ENCODE measurements around the gene POLR2E. TPM values are rescaled to one million over a fixed set of nuclear protein-coding genes. Genes with fewer than 3 reads are reported as not detected.

The POLR2E gene
- total RNA-seq, 1 experiment from 2014 or later: 237 TPM

DNA sequence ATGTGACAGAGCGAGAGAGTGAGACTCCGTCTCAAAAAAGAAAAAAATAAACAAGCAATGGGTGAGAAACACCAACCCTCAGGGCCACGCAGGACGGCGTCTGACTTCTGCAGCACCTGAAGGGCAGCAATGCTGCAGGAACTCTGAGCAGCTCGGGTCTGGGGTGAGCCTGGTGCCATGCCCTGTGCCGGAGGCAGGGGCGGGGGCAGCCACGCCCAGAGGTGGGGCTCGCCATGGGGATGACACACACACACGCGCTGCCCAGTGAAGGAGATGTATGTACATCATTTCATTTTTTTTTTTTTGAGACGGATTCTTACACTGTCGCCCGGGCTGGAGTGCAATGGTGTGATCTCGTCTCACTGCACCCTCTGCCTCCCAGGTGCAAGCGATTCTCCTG is 32.9 kb upstream of the POLR2E start:
- peaks cover 50% of the 10 kb centered on the region; the same call in 1 of the 2 replicates for H3F3A ChIP-seq (ENCODE audit: insufficient read depth, low read depth)
- H2AFZ ChIP-seq: no peak overlapping the region
- no peak for DNase-seq
- no peak overlapping the region for H3K4me3 ChIP-seq
- no peak for TF ChIP-seq EZH2 (IDR thresholded peaks at IDR 0.05; ENCODE audit: low read depth)
- TF ChIP-seq, protein P1, sequence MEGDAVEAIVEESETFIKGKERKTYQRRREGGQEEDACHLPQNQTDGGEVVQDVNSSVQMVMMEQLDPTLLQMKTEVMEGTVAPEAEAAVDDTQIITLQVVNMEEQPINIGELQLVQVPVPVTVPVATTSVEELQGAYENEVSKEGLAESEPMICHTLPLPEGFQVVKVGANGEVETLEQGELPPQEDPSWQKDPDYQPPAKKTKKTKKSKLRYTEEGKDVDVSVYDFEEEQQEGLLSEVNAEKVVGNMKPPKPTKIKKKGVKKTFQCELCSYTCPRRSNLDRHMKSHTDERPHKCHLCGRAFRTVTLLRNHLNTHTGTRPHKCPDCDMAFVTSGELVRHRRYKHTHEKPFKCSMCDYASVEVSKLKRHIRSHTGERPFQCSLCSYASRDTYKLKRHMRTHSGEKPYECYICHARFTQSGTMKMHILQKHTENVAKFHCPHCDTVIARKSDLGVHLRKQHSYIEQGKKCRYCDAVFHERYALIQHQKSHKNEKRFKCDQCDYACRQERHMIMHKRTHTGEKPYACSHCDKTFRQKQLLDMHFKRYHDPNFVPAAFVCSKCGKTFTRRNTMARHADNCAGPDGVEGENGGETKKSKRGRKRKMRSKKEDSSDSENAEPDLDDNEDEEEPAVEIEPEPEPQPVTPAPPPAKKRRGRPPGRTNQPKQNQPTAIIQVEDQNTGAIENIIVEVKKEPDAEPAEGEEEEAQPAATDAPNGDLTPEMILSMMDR (conservative IDR thresholded peaks at IDR 0.05): no peak
- H3K27ac ChIP-seq: no peak overlapping the region
- H3K9me2 ChIP-seq (ENCODE audit: insufficient read depth): no peaks in the 10 kb centered on the region
- 0 out of 2 replicates have a peak, but pooled peaks cover 6% of the 10 kb centered on the region for H3K79me2 ChIP-seq (ENCODE audit: low read depth)
- no TSS peak for BruUV-seq (replicated peaks)
- H3K36me3 ChIP-seq (ENCODE audit: low read depth): no peaks in the 10 kb centered on the region
- H3K27me3 ChIP-seq (ENCODE audit: insufficient read depth, low read depth): no peaks in the 10 kb centered on the region
- intact Hi-C loops (cut with micrococcal nuclease; ENCODE audit: unreplicated experiment): no loop called here
- no peak overlapping the region for H3K4me2 ChIP-seq
- peaks cover 42% of the 10 kb centered on the region for H4K20me1 ChIP-seq (ENCODE audit: insufficient read depth)
- H3K9me3 ChIP-seq (ENCODE audit: insufficient read depth, low read depth): no peaks in the 10 kb centered on the region
- CTCF ChIA-PET: no interaction called here
- POLR2A ChIA-PET (ENCODE audit: unreplicated experiment): no interaction called here
- H3K4me1 ChIP-seq (replicated peaks; ENCODE audit: insufficient read depth): no peaks in the 10 kb centered on the region

DNA sequence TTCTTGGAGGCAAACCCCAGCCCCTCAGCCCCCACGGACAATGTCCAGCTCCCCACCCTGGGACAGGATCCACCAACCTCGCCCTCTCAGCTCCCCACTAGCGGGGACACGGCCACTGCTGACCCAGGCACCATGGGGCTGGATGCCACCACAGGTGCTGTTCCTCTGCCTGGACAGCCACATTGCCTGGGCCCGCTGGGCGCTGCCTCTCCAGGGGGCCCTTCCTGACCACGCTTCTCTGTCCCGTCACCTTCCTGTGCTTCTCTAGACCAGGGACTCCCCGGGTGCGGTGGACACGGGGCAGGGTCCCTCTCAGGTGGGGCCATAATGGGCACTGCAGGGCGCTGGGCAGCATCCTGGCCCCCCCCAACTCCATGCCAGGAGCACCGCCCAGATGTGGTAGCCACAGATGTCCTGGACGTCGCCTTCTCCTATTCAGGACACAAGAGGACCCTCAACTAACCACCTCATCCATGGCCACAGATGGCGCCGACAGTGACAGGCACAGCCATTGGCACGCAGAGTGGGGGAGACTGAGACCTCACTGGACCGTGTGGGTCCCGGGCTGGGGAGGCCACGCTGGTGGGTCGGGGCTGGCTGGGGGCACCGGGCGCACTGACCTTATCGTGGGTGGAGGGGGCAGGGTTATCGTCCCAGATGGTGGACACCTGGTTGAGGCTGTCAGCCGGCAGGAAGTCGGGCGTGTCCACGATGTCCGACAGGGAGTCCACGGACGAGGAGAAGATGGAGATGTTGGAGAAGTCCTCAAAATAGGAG is 32.0 kb upstream of the POLR2E start:
- Histone ChIP-seq H4K20me1 (ENCODE audit: insufficient read depth) (peaks cover 46% of the 10 kb centered on the region), H3K9me3 (ENCODE audit: insufficient read depth, low read depth) (no peaks in the 10 kb centered on the region), H2AFZ (no peak overlapping the region), H3K4me2 (no peak overlapping the region), H3K36me3 (ENCODE audit: low read depth) (peaks cover 4% of the 10 kb centered on the region; the same call in 1 of the 2 replicates), H3K27me3 (ENCODE audit: insufficient read depth, low read depth) (no peaks in the 10 kb centered on the region), H3F3A (ENCODE audit: insufficient read depth, low read depth) (peaks cover 54% of the 10 kb centered on the region; the same call in 1 of the 2 replicates), H3K79me2 (ENCODE audit: low read depth) (0 out of 2 replicates have a peak, but pooled peaks cover 4% of the 10 kb centered on the region), H3K9me2 (ENCODE audit: insufficient read depth) (no peaks in the 10 kb centered on the region), H3K4me3 (no peak overlapping the region), H3K4me1 (replicated peaks; ENCODE audit: insufficient read depth) (no peaks in the 10 kb centered on the region), H3K27ac (no peak overlapping the region)
- ChIA-PET CTCF (no interaction called here), POLR2A (ENCODE audit: unreplicated experiment) (no interaction called here)
- DNase-seq: no peak
- TF ChIP-seq, protein P1 (conservative IDR thresholded peaks at IDR 0.05): no peak
- no peak for TF ChIP-seq EZH2 (IDR thresholded peaks at IDR 0.05; ENCODE audit: low read depth)
- intact Hi-C loops (cut with micrococcal nuclease; ENCODE audit: unreplicated experiment): no loop called here
- BruUV-seq (replicated peaks): no TSS peak

DNA sequence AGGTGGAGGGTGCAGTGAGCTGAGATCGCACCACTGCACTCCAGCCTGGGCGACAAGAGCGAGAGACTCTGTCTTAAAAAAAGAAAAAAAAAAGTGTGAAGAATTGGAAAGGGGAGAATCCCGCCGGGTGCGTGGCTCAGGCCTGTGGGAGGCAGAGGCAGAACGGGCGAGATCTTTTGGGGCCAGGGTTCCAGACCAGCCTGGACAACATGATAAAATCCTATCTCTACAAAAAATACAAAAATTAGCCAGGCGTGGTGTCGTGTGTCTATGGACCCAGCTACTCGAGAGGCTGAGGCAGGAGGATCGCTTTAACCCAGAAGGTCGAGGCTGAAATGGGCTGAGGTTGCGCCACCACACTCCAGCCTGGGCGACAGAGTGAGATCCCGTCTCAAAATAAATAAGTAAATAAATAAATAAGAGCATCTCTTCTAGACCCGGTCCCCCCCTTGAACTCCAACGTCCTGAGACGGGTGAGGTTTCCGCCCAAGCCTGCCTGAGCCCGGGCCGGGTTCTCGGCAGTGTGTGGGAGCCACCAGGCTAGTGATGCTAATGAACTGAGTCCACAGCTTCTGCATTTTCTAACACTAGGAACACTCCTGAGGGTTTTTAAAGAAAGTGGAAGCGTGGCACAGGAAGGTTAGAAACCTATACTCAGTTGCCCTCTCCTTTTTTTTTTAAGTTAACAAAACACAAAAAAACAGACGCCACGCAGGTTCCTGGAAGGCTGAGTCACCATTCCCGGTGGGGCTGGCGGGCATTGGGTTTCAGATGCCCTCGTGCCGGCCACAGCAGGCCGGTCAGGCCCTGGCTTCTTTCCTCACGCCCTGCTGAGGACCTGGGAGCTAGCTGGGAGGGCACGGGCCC is 30.7 kb upstream of the POLR2E start:
- no peaks in the 10 kb centered on the region for H3K4me1 ChIP-seq (replicated peaks; ENCODE audit: insufficient read depth)
- H3K36me3 ChIP-seq (ENCODE audit: low read depth): peaks cover 4% of the 10 kb centered on the region; the same call in 1 of the 2 replicates
- no peaks in the 10 kb centered on the region for H3K27me3 ChIP-seq (ENCODE audit: insufficient read depth, low read depth)
- no peak for TF ChIP-seq EZH2 (IDR thresholded peaks at IDR 0.05; ENCODE audit: low read depth)
- TF ChIP-seq, protein P1 (conservative IDR thresholded peaks at IDR 0.05): no peak
- H3F3A ChIP-seq (ENCODE audit: insufficient read depth, low read depth): peaks cover 66% of the 10 kb centered on the region; the same call in 1 of the 2 replicates
- ChIA-PET CTCF (no interaction called here), POLR2A (ENCODE audit: unreplicated experiment) (interaction anchor here (0.6 kb wide), 1 partner anchor 89 kb away, joined by 11 read pairs; no protein-coding TSS in a partner anchor)
- no peak overlapping the region for H3K4me2 ChIP-seq
- H3K9me2 ChIP-seq (ENCODE audit: insufficient read depth): no peaks in the 10 kb centered on the region
- peaks cover 38% of the 10 kb centered on the region for H4K20me1 ChIP-seq (ENCODE audit: insufficient read depth)
- BruUV-seq (replicated peaks): no TSS peak
- H3K79me2 ChIP-seq (ENCODE audit: low read depth): no peaks in the 10 kb centered on the region
- H3K9me3 ChIP-seq (ENCODE audit: insufficient read depth, low read depth): no peaks in the 10 kb centered on the region
- H3K4me3 ChIP-seq: no peak overlapping the region
- intact Hi-C loops (cut with micrococcal nuclease; ENCODE audit: unreplicated experiment): no loop called here
- peak in 1 of 2 experiments; percentile 77 for DNase-seq
- no peak overlapping the region for H3K27ac ChIP-seq
- H2AFZ ChIP-seq: no peak overlapping the region
